Ovary (tissue), 3 donors: ENCODE results near the gene SRGAP2.
"Not testable (repeated sequence)": the region's sequence is repeated elsewhere in the genome, so short reads cannot be mapped to it uniquely, and the experiment has no call there.

Experiments used
- EP300 ChIP-seq: sonication (generic); formaldehyde crosslinking; IDR thresholded peaks from one replicate; pipeline ENCODE4 v1.6.1; 2017; ENCODE audit warnings: antibody characterized with exemption
- TF ChIP-seq, protein P1 (sequence below), 3 donors: fragments of 450-650 bp in 2 of 3; fragments of 200-600 bp in 1 of 3; IDR thresholded peaks; one replicate each; pipeline versions ENCODE4 v1.5.1 to v1.8.0; 2016 to 2022; ENCODE audit warnings: antibody characterized with exemption in 3 of 3, mild to moderate bottlenecking in 1 of 3
- donor health status: DM: no; HTN: no; CAD: no.

DNA sequence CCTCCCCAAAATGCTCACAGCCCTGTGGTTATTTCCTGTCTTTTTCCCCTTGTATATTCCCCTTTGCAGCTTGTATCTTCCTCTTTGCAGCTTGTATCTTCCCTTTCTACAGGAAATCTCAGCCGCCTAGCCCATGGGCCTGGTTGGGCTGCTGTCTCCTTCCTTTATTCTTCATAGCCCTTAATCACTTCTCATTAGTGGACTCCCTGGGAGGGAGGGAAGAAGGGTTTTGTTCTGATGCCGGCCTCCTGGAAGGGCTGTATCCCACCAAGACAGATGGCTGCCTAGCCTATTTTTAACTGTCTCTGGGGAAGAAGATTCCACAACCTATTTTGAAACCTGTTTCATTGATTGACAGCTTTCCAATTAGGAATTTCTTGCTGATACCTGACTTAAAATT lies 31.8 kb downstream of the SRGAP2 start:
- TF ChIP-seq, protein P1, sequence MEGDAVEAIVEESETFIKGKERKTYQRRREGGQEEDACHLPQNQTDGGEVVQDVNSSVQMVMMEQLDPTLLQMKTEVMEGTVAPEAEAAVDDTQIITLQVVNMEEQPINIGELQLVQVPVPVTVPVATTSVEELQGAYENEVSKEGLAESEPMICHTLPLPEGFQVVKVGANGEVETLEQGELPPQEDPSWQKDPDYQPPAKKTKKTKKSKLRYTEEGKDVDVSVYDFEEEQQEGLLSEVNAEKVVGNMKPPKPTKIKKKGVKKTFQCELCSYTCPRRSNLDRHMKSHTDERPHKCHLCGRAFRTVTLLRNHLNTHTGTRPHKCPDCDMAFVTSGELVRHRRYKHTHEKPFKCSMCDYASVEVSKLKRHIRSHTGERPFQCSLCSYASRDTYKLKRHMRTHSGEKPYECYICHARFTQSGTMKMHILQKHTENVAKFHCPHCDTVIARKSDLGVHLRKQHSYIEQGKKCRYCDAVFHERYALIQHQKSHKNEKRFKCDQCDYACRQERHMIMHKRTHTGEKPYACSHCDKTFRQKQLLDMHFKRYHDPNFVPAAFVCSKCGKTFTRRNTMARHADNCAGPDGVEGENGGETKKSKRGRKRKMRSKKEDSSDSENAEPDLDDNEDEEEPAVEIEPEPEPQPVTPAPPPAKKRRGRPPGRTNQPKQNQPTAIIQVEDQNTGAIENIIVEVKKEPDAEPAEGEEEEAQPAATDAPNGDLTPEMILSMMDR (IDR thresholded peaks at IDR 0.05): not testable (repeated sequence)
- TF ChIP-seq EP300: not testable (repeated sequence)
